ENCODE data around the gene CAMK1D.

The CAMK1D gene

DNA sequence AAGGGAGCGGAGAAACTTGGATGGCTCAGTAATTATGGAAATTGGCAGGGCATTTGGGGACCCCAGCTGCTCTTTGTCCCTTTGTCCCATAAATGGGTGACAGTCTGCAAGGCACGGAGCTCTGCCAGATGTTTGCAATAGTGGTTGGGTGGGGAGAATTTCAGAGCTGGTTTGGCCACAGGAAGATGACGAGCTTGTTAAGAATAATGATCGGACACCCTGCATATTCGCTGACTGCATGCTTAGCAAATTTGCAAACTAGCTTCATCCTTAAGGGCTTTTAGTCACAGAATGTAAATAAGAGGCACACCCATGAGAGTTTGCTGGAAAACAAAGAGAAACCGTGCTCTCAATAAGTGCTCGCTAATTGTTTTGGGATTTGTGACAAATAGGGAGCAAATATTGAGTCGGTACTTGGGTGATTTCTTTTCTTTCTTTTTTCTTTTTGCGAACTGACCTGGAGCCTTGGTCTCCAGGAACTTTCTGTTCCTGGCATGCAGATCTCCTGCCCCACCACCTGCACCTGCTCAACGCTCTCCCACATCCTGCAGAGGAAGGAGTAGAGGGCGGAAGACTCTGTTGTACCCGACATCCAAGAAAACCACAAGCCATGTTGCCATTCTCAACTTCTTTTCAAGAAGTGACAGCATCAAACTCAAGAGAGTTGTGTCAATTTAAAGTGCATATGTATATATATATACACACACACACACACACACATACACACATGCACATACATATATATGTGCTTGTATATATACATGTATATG lies 238.9 kb downstream of the CAMK1D start:
- Mint-ChIP-seq H3K27ac (peak overlapping the region; percentile 18 to 78 (median 64)), H3K4me1 (peaks cover 40% of the 10 kb centered on the region), H3K4me3 (peak overlapping the region in 1 of 3 experiments; percentile 35), H3K9me3 (no peaks in the 10 kb centered on the region), H3K27me3 (ENCODE audit: low read depth) (no peaks in the 10 kb centered on the region), H3K36me3 (ENCODE audit: low read depth) (no peaks in the 10 kb centered on the region)
- TF ChIP-seq, protein P1, sequence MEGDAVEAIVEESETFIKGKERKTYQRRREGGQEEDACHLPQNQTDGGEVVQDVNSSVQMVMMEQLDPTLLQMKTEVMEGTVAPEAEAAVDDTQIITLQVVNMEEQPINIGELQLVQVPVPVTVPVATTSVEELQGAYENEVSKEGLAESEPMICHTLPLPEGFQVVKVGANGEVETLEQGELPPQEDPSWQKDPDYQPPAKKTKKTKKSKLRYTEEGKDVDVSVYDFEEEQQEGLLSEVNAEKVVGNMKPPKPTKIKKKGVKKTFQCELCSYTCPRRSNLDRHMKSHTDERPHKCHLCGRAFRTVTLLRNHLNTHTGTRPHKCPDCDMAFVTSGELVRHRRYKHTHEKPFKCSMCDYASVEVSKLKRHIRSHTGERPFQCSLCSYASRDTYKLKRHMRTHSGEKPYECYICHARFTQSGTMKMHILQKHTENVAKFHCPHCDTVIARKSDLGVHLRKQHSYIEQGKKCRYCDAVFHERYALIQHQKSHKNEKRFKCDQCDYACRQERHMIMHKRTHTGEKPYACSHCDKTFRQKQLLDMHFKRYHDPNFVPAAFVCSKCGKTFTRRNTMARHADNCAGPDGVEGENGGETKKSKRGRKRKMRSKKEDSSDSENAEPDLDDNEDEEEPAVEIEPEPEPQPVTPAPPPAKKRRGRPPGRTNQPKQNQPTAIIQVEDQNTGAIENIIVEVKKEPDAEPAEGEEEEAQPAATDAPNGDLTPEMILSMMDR (IDR thresholded peaks at IDR 0.05; ENCODE audit: unreplicated experiment in 3 of 3) = no peak

DNA sequence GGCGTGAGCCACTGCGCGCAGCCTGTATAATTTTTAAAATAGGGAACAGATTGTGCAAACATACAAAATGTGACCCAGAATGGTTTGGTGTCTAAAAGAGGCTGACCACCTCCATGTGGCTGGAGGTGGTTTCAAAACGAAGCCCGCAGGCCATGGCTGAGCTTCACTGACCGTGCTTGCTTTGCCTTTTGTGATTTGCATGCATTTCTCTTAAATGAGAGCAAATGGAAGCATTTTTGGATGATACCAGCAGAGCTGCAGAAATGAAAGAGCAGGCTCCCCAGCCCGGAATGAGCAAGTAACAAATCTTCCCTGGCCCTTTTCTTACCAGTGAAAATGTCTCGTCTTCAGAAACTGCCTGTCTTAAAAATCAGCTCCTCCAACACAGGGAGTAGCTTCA lies 239.9 kb downstream of the CAMK1D start:
- Mint-ChIP-seq H3K27me3 (ENCODE audit: low read depth) (no peaks in the 10 kb centered on the region), H3K4me3 (no peak overlapping the region), H3K9me3 (peaks cover under 1% of the 10 kb centered on the region), H3K36me3 (ENCODE audit: low read depth) (no peaks in the 10 kb centered on the region), H3K4me1 (peaks cover 40% of the 10 kb centered on the region), H3K27ac (peak overlapping the region; percentile 27 to 84 (median 57))
- TF ChIP-seq, protein P1 (IDR thresholded peaks at IDR 0.05; ENCODE audit: unreplicated experiment in 3 of 3) = no peak

DNA sequence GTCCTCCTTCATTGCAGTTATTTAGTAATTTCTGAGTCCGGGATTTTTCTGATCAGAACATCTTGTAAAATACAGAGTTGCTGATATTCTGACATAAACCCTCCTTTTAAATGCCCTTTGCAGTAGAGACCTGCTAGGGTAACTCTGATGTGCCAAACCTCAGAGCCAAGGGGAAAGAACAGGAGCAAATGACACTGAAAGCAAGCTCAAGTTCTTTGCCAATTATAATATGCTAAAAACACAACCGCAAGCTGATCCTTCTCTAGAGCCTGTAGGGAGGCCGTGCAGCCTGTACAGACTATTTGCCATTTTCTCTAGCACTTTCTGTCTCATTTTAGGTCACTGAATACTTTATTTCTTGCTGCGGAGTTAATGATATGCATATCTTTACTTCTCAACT lies 240.4 kb downstream of the CAMK1D start:
- TF ChIP-seq, protein P1 (IDR thresholded peaks at IDR 0.05; ENCODE audit: unreplicated experiment in 3 of 3) = no peak
- H3K27ac Mint-ChIP-seq = peak overlapping the region; percentile 27 to 84 (median 57)
- no peak overlapping the region for H3K4me3 Mint-ChIP-seq
- peaks cover 5% of the 10 kb centered on the region for H3K9me3 Mint-ChIP-seq
- no peaks in the 10 kb centered on the region for H3K27me3 Mint-ChIP-seq (ENCODE audit: low read depth)
- no peaks in the 10 kb centered on the region for H3K36me3 Mint-ChIP-seq (ENCODE audit: low read depth)
- peaks cover 43% of the 10 kb centered on the region for H3K4me1 Mint-ChIP-seq

DNA sequence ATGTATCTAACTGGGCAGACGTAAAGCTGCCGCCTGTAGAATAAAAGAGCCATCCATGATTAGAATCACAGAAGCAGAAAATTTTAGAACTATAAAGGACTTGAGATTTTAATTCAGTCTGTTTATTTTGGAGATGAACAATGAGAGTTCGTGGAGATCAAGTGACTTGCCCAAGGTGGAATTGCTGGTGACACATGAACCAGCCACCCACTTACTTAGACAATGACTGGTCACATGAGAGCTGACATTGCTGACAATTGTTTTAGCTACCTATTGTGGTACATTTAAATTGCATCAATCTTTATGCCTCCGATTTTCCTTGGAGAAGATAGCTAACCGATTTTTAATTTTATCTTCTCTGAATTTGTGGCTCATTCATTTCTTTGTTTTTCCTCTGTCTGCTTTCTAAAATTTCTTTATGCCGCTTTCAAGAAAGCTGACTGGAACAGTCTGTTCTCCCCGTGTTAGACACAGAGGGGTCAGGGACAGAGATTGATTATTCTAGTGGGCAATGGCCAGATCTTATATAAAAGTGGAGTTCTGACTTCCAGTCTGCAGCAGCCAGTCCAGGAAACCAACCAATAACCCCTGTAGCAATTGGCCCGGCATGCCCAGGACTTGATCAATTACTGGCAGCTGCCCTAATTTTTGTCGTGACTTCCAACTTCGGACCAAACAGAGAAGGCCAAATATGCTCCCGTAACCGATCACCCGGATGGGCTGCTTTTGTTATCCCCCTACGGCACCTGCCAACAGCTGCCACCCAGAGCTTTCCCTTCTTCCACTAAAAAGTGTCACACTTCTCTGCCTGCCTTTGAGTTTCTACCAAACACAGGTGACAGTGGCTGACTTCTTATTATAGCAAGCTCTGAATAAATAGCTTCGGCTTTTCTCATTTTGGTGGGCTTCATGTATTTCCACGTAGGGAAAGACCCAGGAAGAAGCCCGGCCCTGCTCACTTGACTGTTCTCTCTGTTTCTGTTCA lies 241.6 kb downstream of the CAMK1D start:
- H3K36me3 Mint-ChIP-seq (ENCODE audit: low read depth) = no peaks in the 10 kb centered on the region
- no peak overlapping the region for H3K4me3 Mint-ChIP-seq
- H3K27ac Mint-ChIP-seq = peak overlapping the region in 1 of 3 experiments; percentile 84
- peaks cover 9% of the 10 kb centered on the region for H3K9me3 Mint-ChIP-seq
- peaks cover 44% of the 10 kb centered on the region for H3K4me1 Mint-ChIP-seq
- H3K27me3 Mint-ChIP-seq (ENCODE audit: low read depth) = peaks cover 5% of the 10 kb centered on the region
- TF ChIP-seq, protein P1 (IDR thresholded peaks at IDR 0.05; ENCODE audit: unreplicated experiment in 3 of 3) = no peak

DNA sequence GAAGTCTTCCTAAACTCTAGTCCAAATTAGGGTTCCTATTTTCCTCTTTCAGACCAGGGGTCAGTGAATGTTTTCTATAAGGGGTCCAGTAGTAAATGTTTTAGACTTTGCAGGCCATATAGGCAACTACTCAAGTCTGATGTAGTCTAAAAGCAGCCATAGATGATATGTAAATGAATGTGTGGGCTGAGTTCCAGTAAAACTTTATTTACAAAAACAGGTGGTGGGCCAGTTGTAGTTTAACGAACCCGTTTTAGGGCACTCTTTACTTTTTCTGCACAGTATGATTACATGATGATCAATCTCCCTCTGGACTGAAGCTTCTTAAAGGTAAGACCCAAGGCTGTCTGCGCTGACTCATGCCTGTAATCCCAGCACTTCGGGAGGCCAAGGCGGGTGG lies 243.6 kb downstream of the CAMK1D start:
- Mint-ChIP-seq H3K36me3 (ENCODE audit: low read depth) (no peaks in the 10 kb centered on the region), H3K4me1 (peaks cover 32% of the 10 kb centered on the region), H3K27me3 (ENCODE audit: low read depth) (peaks cover 5% of the 10 kb centered on the region), H3K4me3 (no peak overlapping the region), H3K9me3 (peaks cover 15% of the 10 kb centered on the region), H3K27ac (no peak overlapping the region)
- TF ChIP-seq, protein P1 (IDR thresholded peaks at IDR 0.05; ENCODE audit: unreplicated experiment in 3 of 3) = no peak
